ENCODE results near the gene CAST. TPM values are rescaled to one million over a fixed set of nuclear protein-coding genes. Genes with fewer than 3 reads are reported as not detected.
"Not testable (repeated sequence)": the region's sequence is repeated elsewhere in the genome, so short reads cannot be mapped to it uniquely, and the experiment has no call there.

The CAST gene
- polyA plus RNA-seq (2012; ENCODE audit: low read depth, missing spikeins), result 35.1 TPM

GRCh38 chr5:96661855-96662724 is at the start of gene CAST:
Gene CAST, plus strand, starts transcription at chr5:96662376. Its CDS starts 47 bp downstream, at chr5:96662423.
- peak; percentile 71 for DNase-seq (ENCODE audit: insufficient read length, low spot score)
- no peak for TF ChIP-seq SPI1 (IDR thresholded peaks at IDR 0.05; ENCODE audit: low read depth, low read length)
- TF ChIP-seq POU2F2 (IDR thresholded peaks at IDR 0.05; ENCODE audit: low read depth, low read length), result no peak
- peak; percentile 38; the same call in 1 of the 2 replicates for TF ChIP-seq POLR2A (IDR thresholded peaks at IDR 0.05; ENCODE audit: low read depth, low read length)
- TF ChIP-seq POLR2AphosphoS5 (IDR thresholded peaks at IDR 0.05; ENCODE audit: low read depth, low read length), result peak; percentile 57; the same call in 1 of the 2 replicates
- 0 out of 2 replicates have a peak, but pooled peaks have one; percentile 19 for TF ChIP-seq TAF1 (IDR thresholded peaks at IDR 0.05; ENCODE audit: low read depth, low read length)
- no peak for TF ChIP-seq PAX5 (IDR thresholded peaks at IDR 0.05; ENCODE audit: insufficient read depth, low read length, severe bottlenecking)
- FAIRE-seq, result peak; percentile 87

- FAIRE-seq, result peak; percentile 88
- no peak for DNase-seq (ENCODE audit: insufficient read length, low spot score)
- TF ChIP-seq POLR2A (IDR thresholded peaks at IDR 0.05; ENCODE audit: low read depth, low read length) (no peak), SPI1 (IDR thresholded peaks at IDR 0.05; ENCODE audit: low read depth, low read length) (0 out of 2 replicates have a peak, but pooled peaks have one; percentile 9), POU2F2 (IDR thresholded peaks at IDR 0.05; ENCODE audit: low read depth, low read length) (no peak), TAF1 (IDR thresholded peaks at IDR 0.05; ENCODE audit: low read depth, low read length) (no peak), POLR2AphosphoS5 (IDR thresholded peaks at IDR 0.05; ENCODE audit: low read depth, low read length) (no peak), PAX5 (IDR thresholded peaks at IDR 0.05; ENCODE audit: insufficient read depth, low read length, severe bottlenecking) (no peak)
These were observed 48.0 kb upstream of the CAST start for GRCh38 chr5:96614110-96614691.

- FAIRE-seq, result no peak
- no peak for DNase-seq (ENCODE audit: insufficient read length, low spot score)
- no peak for TF ChIP-seq TAF1 (IDR thresholded peaks at IDR 0.05; ENCODE audit: low read depth, low read length)
- peak; percentile 34; the same call in 1 of the 2 replicates for TF ChIP-seq SPI1 (IDR thresholded peaks at IDR 0.05; ENCODE audit: low read depth, low read length)
These were observed 47.0 kb upstream of the CAST start for GRCh38 chr5:96615223-96615622.

GRCh38 chr5:96616801-96617200 is 45.4 kb upstream of the CAST start:
- DNase-seq (ENCODE audit: insufficient read length, low spot score), result no peak
- FAIRE-seq, result no peak
- TF ChIP-seq TAF1 (IDR thresholded peaks at IDR 0.05; ENCODE audit: low read depth, low read length) (no peak), POLR2A (IDR thresholded peaks at IDR 0.05; ENCODE audit: low read depth, low read length) (no peak)

GRCh38 chr5:96618311-96619016 is 43.7 kb upstream of the CAST start:
- DNase-seq (ENCODE audit: insufficient read length, low spot score); FAIRE-seq: not testable (repeated sequence)

- FAIRE-seq, result no peak
- DNase-seq (ENCODE audit: insufficient read length, low spot score), result no peak
- TF ChIP-seq PAX5 (IDR thresholded peaks at IDR 0.05; ENCODE audit: insufficient read depth, low read length, severe bottlenecking), result no peak
- no peak for TF ChIP-seq TAF1 (IDR thresholded peaks at IDR 0.05; ENCODE audit: low read depth, low read length)
- TF ChIP-seq POLR2AphosphoS5 (IDR thresholded peaks at IDR 0.05; ENCODE audit: low read depth, low read length), result no peak
- TF ChIP-seq POU2F2 (IDR thresholded peaks at IDR 0.05; ENCODE audit: low read depth, low read length), result no peak
- no peak for TF ChIP-seq SPI1 (IDR thresholded peaks at IDR 0.05; ENCODE audit: low read depth, low read length)
- no peak for TF ChIP-seq POLR2A (IDR thresholded peaks at IDR 0.05; ENCODE audit: low read depth, low read length)
These were observed 42.2 kb upstream of the CAST start for GRCh38 chr5:96619946-96620345.

- DNase-seq (ENCODE audit: insufficient read length, low spot score) (no peak), FAIRE-seq (no peak)
- TF ChIP-seq SPI1 (IDR thresholded peaks at IDR 0.05; ENCODE audit: low read depth, low read length) (no peak), PAX5 (IDR thresholded peaks at IDR 0.05; ENCODE audit: insufficient read depth, low read length, severe bottlenecking) (no peak), POLR2AphosphoS5 (IDR thresholded peaks at IDR 0.05; ENCODE audit: low read depth, low read length) (no peak), TAF1 (IDR thresholded peaks at IDR 0.05; ENCODE audit: low read depth, low read length) (no peak), POLR2A (IDR thresholded peaks at IDR 0.05; ENCODE audit: low read depth, low read length) (no peak)
These were observed 37.6 kb upstream of the CAST start for GRCh38 chr5:96624596-96624995.

- no peak for DNase-seq (ENCODE audit: insufficient read length, low spot score)
- no peak for TF ChIP-seq POLR2A (IDR thresholded peaks at IDR 0.05; ENCODE audit: low read depth, low read length)
- no peak for TF ChIP-seq POU2F2 (IDR thresholded peaks at IDR 0.05; ENCODE audit: low read depth, low read length)
- no peak for TF ChIP-seq SPI1 (IDR thresholded peaks at IDR 0.05; ENCODE audit: low read depth, low read length)
- no peak for TF ChIP-seq PAX5 (IDR thresholded peaks at IDR 0.05; ENCODE audit: insufficient read depth, low read length, severe bottlenecking)
- TF ChIP-seq POLR2AphosphoS5 (IDR thresholded peaks at IDR 0.05; ENCODE audit: low read depth, low read length), result no peak
- TF ChIP-seq TAF1 (IDR thresholded peaks at IDR 0.05; ENCODE audit: low read depth, low read length), result no peak
These were observed 36.8 kb upstream of the CAST start for GRCh38 chr5:96625365-96625764.

GRCh38 chr5:96626956-96627355 is 35.2 kb upstream of the CAST start:
- FAIRE-seq (no peak), DNase-seq (ENCODE audit: insufficient read length, low spot score) (no peak)

More at GRCh38 chr5:96625365-96625764, 36.8 kb upstream of the CAST start:
- FAIRE-seq, result no peak

More at GRCh38 chr5:96626956-96627355, 35.2 kb upstream of the CAST start:
- no peak for TF ChIP-seq PAX5 (IDR thresholded peaks at IDR 0.05; ENCODE audit: insufficient read depth, low read length, severe bottlenecking)
- TF ChIP-seq SPI1 (IDR thresholded peaks at IDR 0.05; ENCODE audit: low read depth, low read length), result no peak
- no peak for TF ChIP-seq POU2F2 (IDR thresholded peaks at IDR 0.05; ENCODE audit: low read depth, low read length)
- no peak for TF ChIP-seq POLR2AphosphoS5 (IDR thresholded peaks at IDR 0.05; ENCODE audit: low read depth, low read length)
- no peak for TF ChIP-seq TAF1 (IDR thresholded peaks at IDR 0.05; ENCODE audit: low read depth, low read length)
- TF ChIP-seq POLR2A (IDR thresholded peaks at IDR 0.05; ENCODE audit: low read depth, low read length), result no peak

All from GM12891 (cell line).